GM19043 (cell line): ENCODE measurements around the gene EEPD1.
"Not testable (repeated sequence)": the region's sequence is repeated elsewhere in the genome, so short reads cannot be mapped to it uniquely, and the experiment has no call there.

Experiments used
- ATAC-seq: cut with Tn5 transposase; IDR thresholded peaks from one replicate; pipeline ENCODE4 v1.9.1; 2021; ENCODE audit warnings: low read depth; ENCODE audit not compliant: unreplicated experiment

The EEPD1 gene

DNA sequence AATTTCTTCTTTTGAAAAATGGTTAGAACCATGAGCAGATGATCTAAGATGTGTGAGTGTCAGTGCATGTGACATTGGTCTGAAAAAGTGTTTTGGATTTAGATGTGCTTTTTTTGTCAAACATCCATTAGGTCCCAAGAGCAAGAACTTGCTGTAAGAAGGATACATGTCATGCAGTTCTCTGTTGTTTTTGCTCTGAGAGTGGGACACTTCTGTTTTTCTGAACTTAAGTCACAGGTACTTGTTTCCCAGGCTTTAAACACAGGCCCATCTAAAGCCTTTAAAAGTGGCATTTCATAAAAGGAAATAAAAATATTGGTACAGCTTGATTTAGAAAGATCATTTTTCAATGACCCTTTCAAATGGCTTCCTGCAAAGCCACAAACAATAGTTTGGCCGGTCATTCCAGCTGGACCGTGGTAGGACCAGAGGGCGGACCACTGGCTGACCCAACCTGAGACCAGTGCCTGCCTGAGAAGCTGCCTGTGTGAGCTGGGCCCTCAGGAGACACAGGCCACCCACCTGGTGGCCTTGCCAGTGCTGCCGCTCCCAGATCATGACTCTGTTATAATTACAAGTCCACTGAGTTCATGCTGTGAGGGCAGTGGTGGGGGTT, 92.7 kb downstream of the EEPD1 start:
- no peak for ATAC-seq

DNA sequence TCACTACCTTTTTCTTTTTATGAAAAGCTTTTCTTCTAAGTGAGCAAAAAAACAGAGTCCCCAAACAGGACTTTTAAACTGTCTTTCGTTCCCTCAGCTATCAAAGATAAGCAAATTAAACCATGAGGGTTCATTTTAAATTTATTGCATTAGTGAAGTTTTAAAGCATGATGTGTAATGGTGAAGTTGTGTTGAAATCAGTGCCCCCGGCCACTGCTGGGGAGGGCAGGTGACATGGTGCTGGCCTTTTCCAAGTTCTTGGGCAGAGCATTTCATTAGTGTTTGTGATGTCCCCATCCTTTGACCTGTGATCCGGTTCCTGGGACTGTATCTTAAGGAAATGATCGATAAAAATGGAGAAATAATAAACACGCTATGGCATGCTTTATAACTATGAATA, 96.0 kb downstream of the EEPD1 start:
- no peak for ATAC-seq

GRCh38 chr7:36253699-36254098, 100.6 kb downstream of the EEPD1 start:
- ATAC-seq, result no peak

DNA sequence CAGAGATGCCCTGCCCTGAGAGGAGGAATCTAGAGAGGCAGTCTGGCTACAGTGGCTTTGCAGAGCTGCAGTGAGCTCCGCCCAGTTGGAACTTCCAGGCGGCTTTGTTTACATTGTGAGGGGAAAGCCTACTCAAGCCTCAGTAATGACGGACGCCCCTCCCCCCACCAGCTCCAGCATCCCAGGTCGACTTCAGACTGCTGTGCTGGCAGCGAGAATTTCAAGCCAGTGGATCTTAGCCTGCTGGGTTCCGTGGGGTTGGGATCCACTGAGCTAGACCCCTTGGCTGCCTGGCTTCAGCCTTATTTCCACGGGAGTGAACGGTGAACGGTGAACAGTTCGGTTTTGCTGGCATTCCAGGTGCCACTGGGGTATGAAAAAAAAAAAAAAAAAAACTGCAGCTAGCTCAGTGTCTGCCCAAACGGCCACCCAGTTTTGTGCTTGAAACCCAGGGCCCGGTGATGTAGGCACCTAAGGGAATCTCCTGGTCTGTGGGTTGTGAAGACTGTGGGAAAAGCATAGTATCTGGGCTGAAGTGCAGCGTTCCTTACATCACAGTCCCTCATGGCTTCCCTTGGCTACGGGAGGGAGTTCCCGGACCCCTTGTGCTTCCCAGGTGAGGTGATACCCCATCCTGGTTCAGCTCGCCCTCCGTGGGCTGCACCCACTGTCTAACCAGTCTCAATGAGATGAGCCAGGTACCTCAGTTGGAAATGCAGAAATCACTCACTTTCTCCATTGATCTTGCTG, 105.6 kb downstream of the EEPD1 start:
- not testable (repeated sequence) for ATAC-seq

DNA sequence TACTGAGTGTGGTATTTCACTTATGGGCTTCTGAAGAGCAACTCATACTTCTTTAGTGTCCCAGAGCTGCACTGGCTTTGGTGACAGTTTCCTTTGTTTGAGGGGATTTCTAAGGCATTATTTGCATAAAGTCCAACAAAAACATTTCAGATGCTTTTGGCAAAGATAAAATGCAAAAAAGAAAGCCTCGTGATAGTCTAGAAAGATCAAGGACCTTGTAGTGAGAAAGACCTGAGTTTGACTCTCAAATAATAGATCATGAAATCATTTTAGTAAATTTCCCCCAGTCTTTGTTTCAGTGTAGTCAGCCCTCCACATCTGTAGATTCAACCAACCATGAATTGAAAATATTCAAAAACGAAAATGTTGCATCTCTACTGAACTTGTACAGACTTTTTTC, 107.4 kb downstream of the EEPD1 start:
- peak; percentile 37 for ATAC-seq

- no peak for ATAC-seq
Observed at GRCh38 chr7:36261019-36261754, 108.1 kb downstream of the EEPD1 start.

GRCh38 chr7:36262309-36263094, 109.4 kb downstream of the EEPD1 start:
- no peak for ATAC-seq

GRCh38 chr7:36263095-36263484, 110.0 kb downstream of the EEPD1 start:
- no peak for ATAC-seq

DNA sequence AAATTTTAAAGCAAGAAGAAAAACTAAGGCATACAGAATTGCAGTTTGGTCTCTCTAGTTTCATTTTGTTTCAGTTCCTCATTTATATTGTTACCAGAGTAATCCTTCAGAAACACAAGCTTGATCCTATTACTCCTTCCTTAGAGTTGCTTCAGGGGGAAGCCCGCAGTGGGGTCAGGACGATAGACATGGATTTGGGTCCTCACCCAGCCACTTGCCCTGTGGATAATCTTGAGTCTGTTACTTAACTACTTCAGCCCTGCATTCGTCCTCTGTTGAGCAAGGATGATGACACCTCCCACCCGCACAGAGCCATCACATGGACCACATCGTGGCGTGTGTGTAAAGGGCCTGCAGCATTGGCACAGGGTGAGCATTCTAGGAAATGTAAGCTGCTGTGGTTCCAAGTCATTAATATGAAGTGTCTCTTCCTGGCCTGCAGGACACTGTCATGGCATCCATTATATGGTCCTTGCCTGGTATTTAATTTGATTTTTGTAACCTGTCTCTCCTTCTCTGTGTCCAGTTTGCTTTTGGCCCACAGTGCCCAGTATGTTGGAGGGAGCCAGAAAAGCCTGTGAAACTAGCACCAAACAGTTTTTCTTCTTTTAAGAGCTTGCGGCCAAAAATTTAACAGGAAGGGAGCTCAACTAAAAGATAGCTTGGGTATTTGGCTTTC, 111.2 kb downstream of the EEPD1 start:
- no peak for ATAC-seq

DNA sequence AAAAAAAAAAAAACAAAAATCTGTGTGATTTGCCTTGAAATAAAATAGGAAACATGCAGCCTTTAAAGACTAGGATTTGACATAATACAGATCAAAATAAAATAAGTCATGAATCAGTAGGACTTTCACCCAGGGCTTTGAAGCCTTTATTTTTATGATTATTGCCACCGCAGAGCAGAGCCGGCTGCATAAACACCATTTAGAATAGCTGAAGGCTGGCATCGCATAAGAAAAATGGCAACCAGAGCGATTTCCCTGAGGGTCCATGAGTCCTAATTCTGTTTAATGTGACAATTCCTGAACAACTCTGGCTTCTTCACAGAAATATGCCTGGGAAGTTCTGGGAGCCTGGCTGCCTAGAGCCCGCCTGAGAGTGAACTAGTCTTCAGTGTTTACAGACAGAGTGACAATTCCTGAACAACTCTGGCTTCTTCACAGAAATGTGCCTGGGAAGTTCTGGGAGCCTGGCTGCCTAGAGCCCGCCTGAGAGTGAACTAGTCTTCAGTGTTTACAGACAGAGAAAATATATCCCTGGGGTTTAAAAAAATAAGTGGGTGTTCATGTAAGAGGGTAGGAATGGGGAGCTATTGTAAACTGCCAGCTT, 112.0 kb downstream of the EEPD1 start:
- no peak for ATAC-seq

DNA sequence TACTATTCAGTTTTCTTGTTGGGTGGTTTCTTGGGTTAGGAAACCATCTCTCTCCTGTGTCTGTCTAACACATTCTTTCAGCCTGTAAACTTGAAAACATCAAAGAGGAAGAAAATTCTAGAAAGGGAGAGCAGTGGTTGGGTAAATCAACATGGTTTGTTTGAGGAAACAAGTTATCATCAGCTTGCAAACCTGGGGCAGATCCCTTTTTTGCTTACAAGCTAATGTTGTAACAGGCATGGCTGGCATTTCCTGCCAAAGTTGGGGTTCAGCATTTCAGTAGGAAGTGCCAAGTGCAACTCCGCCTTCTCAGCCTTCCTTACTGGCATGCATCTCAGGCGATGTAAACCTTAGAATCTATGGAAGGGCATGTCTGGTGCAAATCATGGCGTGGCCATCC, 112.6 kb downstream of the EEPD1 start:
- no peak for ATAC-seq

DNA sequence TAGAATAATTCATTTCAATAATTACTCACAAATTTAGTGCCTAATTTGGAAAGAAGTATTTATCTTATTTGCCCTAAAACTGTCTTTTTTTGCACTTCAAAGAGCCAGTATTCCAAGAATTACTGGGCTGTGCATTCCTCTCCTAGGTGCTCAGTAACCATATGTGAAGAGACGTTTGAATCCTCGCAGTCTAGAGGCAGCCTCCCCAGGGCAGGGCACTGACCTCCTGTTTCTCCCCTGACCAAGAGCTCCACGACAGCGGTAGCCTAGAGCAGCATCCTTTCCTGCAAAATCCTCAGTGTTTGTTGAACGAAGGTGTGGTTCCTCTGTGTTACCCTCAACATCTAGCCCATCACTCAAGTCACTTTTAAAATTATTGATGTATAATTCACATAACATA, 113.1 kb downstream of the EEPD1 start:
- ATAC-seq, result no peak

DNA sequence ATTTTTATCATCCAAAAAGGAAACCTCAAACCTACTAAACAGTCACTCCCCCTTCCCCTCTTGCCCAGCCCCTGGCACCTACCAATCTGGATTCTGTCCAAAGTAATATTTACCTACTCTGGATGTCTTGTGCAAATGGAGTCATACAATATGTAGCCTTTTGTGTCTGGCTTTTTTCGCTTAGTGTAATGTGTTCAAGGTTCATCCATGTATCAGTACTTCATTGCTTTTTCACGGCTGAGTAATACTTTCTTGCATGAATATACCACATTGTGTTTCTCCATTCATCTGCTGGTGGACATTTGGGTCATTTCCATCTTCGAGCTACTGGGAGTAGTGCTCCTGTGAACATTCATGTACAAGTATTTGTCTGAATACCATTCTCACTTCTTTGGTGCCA, 113.6 kb downstream of the EEPD1 start:
- no peak for ATAC-seq

- peak; percentile 70 for ATAC-seq
Observed at GRCh38 chr7:36272211-36272566, 119.1 kb downstream of the EEPD1 start.

GRCh38 chr7:36272567-36273269, 119.7 kb downstream of the EEPD1 start:
- ATAC-seq, result peak; percentile 15

DNA sequence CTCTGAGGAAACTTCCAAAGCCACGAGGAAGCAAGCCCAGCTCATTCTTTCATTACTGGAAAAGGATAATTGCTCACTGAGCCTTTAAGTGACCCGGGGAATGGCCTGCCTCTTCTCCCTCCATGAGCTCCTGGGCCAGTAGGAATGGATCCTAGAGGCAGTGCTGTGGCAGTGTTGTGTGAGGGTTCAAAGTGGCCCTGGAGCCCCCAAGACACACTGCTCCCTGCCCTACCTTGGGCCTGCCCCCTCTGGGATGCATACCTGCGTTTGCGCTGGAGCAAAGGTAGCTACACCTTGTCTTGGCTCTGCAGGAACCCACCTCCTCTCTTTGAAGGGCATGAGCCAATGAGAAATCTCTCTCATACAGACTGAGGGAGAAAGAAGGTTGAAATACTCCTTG, 120.8 kb downstream of the EEPD1 start:
- ATAC-seq, result no peak

DNA sequence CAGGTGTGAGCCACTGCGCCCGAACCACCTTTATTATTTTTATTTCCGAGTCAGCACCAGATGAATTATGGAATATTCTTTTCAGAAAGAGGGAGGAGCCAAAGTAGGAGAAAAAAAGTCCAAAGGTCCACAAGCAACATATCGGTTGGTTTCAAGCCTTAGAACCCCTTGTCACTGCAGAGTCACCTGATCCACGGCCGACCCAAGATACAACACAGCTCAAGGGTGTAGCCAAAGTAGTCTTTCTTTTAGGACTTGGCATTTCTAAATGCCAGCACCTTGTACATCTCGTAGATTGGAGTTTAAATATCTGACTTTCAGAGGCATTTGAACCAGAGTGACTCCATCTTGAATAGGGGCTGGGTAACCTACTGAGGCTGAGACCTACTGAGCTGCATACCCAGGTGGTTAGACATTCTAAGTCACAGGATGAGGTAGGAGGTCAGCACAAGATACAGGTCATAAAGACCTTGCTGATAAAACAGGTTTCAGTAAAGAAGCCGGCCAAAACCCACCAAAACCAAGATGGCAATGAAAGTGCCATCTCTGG, 122.8 kb downstream of the EEPD1 start:
- ATAC-seq, result no peak

GRCh38 chr7:36276428-36277248, 123.6 kb downstream of the EEPD1 start:
- no peak for ATAC-seq

DNA sequence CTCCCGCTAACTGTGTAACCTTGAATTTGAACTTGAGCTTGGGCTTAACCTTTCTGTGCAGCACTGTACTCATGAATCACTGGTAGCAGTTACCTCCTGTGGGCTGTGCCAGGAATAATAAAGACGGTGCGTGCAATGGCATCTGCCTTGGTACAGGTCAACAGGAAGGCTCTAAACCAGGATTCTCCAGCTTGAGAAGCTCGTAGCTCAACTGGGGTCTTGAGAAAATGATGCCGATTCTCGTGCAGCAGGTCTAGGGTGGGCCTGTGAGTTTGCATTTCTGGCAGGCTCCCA, 124.1 kb downstream of the EEPD1 start:
- ATAC-seq, result no peak
